Stimulated activated CD8-positive, alpha-beta memory T cell treated with anti-CD3 and anti-CD28 coated beads, Interleukin-4, amount 100 ng/mL, for 1 hour (primary cell): ENCODE results near the gene ZNF865.

Experiments
- DNase-seq, 2 donors: peaks; one replicate each; pipeline ENCODE4 v3.0.0-alpha.2; 2020; ENCODE audit warnings: low read depth in 2 of 2, low spot score in 1 of 2

The ZNF865 gene

GRCh38 chr19:55644191-55644833 lies 38.9 kb downstream of the ZNF865 start:
- DNase-seq = no peak

- DNase-seq = no peak
Observed at GRCh38 chr19:55644842-55645511, 39.5 kb downstream of the ZNF865 start.

GRCh38 chr19:55645512-55645881 lies 40.0 kb downstream of the ZNF865 start:
- DNase-seq = no peak

- no peak for DNase-seq
Observed at GRCh38 chr19:55646889-55647731, 41.7 kb downstream of the ZNF865 start.

- DNase-seq = no peak
Observed at GRCh38 chr19:55647732-55648584, 42.5 kb downstream of the ZNF865 start, which contains the start of gene CCDC106. CCDC106 (plus strand) TSS chr19:55648212; CDS start chr19:55649047, 835 bp downstream.

- no peak for DNase-seq
Observed at GRCh38 chr19:55648585-55649267, 43.3 kb downstream of the ZNF865 start.

- no peak for DNase-seq
Observed at GRCh38 chr19:55649268-55650125, 44.0 kb downstream of the ZNF865 start.

- DNase-seq = no peak
Observed at GRCh38 chr19:55650126-55650557, 44.7 kb downstream of the ZNF865 start.

- no peak for DNase-seq
Observed at GRCh38 chr19:55650602-55651230, 45.3 kb downstream of the ZNF865 start.

GRCh38 chr19:55651236-55651635 lies 45.8 kb downstream of the ZNF865 start:
- DNase-seq = no peak

GRCh38 chr19:55652311-55653128 lies 47.1 kb downstream of the ZNF865 start:
- no peak for DNase-seq

- peak; percentile 99 for DNase-seq
Observed at GRCh38 chr19:55653651-55654322, 48.3 kb downstream of the ZNF865 start.

- peak; percentile 86 to 97 for DNase-seq
Observed at GRCh38 chr19:55654323-55654867, 48.9 kb downstream of the ZNF865 start.

GRCh38 chr19:55654868-55655647 lies 49.6 kb downstream of the ZNF865 start, which contains the start of gene U2AF2:
U2AF2 (plus strand) TSS chr19:55655035; CDS start chr19:55655105, 70 bp downstream.
- DNase-seq = peak; percentile 94

- DNase-seq = no peak
Observed at GRCh38 chr19:55655648-55656040, 50.2 kb downstream of the ZNF865 start.

GRCh38 chr19:55656552-55656951 lies 51.1 kb downstream of the ZNF865 start:
- DNase-seq = no peak
